Hepatocyte (in vitro differentiated cells): ENCODE data around the gene SLCO2B1.

ENCODE experiments used
- CTCF ChIP-seq: fragments of 200-600 bp; sonication (generic); IDR thresholded peaks from 2 replicates; pipeline ENCODE4 v1.5.1; 2016; ENCODE audit warnings: antibody characterized with exemption, mild to moderate bottlenecking; ENCODE audit not compliant: poor library complexity
- EZH2phosphoT487 ChIP-seq: fragments of 200-600 bp; sonication (generic); IDR thresholded peaks from one replicate; pipeline ENCODE4 v1.6.1; 2018; ENCODE audit warnings: antibody characterized with exemption, mild to moderate bottlenecking, low read depth, moderate library complexity; ENCODE audit not compliant: unreplicated experiment, severe bottlenecking

GRCh38 chr11:75174781-75175370 lies 24.0 kb downstream of the SLCO2B1 start:
- TF ChIP-seq CTCF (no peak), EZH2phosphoT487 (no peak)
